NCI-H748 treated with DMSO at 0.1 percent for 48 hours (cell line): Measurements from ENCODE around the gene FOLH1.
"Not testable (repeated sequence)": the region's sequence is repeated elsewhere in the genome, so short reads cannot be mapped to it uniquely, and the experiment has no call there.

Experiments
- DNase-seq: peaks from one replicate; lab custom pipeline; 2025; lab: John Stamatoyannopoulos, UW

The FOLH1 gene

DNA sequence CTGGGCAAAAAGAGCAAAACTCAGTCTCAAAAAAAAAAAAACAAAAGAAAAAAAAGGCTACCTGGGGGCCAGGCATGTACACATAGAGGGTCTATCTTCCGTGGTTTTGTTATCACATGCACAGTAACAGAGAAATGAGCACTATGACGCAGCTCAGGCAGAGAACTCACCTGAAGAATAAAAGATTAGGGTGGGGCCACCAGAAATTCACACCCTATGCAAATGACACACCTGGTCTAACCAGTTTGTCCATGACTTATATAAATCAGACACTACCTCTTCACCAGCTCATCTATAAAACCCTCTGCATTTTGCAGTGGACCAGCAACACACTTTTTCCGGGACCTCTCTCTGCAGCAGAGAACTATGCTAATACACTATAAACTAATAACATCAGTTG lies 30.5 kb downstream of the FOLH1 start:
- peak; percentile 25 for DNase-seq

DNA sequence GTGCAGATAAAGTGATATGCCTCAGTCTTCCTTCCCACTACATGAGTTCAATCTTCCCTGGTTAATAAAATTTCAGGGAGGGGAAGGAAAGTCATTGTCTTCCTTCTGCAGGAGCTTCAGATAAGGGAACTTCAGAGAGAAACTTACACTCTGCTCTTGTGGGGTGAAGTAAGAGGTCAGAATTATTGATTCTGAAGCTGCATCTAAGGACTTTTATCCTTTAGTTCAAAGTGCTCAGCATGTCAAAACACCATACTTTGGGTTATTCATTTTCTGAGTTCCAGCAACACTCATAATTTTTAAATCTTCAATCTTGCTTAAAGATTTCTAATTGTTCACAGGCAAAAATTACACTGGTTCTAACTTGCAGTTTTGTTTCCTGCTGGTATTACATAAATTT lies 33.0 kb downstream of the FOLH1 start:
- not testable (repeated sequence) for DNase-seq

DNA sequence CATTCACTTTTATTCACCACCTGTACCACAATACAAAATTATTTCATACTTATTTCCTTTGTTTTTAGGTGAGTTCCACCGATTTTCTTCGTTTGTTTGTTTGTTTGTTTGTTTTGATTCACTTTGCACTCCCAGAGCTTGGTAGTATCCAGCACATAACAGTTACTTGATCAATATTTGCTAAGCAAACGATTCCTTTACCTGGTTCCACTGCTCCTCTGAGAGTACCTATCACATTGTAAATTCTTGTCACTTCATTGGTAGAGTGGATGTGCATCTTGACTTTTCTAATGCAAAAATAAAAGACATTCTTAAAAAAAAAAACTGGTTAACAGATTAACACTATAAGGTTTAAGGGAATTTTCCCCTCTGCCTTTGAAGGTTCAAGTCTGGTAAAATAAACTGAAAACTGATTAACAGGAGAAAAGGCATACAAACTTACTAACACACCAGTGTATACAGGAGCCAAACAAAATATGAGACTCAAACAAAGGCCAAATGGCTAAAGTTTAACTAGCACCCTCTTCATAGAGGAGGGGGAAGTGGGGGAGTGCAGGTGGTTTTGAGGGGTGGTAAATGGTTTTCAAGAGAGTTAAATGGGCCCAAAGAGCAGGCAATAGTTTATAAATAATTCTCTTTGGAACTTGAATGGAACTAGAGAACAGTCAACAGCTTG lies 33.6 kb downstream of the FOLH1 start:
- not testable (repeated sequence) for DNase-seq

DNA sequence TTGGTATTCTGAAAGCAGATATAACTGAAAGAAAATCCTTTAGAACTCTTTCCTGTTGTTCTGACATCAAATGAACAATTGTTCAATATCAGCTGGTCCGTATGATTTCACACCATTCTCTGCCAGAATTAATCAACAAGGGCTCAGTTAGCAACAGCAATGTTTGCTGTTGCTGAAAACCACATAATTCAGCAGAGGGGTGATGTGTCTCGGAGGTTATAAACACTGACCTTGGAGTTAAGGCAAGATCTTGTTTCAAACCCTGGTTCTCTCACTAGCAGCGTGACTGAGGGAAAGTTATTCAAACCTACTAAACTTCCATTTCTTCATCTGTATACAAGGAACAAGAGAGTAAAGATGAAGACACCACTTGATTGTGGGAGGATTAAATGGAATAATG lies 36.8 kb downstream of the FOLH1 start:
- not testable (repeated sequence) for DNase-seq

DNA sequence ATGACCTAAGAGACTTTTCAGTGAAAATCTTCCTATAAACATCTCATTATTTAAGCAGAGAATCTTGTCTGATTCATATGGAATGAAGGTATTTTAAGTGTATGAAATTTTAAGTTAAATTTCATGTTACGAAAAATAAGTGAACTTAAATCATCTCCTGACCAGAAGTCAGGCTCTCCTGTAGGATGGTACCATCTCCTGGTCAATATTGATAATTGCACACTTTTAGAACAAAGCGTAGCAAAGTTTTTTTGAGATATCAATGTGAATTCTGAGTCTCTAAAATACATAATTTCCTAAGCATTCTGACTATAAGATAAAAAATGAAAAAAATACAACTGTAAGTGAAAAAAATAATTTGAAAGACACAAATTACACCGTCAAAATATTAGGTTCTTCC lies 38.8 kb downstream of the FOLH1 start:
- DNase-seq, result not testable (repeated sequence)

DNA sequence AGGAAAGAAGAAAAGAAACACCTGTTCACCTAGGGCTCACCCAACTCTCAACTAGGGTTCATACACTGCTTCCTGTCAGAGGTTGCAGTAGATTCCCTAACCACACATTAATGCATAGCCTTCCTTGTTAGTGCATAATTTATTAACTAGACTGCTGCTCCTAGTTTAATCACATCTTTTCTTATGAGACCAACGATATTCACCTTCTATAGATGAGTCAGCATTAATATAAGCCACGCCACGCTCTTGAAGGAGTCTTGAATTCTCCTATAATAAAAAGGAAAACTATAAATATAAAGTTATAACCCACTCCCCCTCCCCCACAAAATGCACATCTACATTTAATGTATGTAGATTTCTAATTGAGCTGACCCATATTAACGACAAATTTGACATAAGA lies 39.4 kb downstream of the FOLH1 start:
- DNase-seq, result not testable (repeated sequence)

DNA sequence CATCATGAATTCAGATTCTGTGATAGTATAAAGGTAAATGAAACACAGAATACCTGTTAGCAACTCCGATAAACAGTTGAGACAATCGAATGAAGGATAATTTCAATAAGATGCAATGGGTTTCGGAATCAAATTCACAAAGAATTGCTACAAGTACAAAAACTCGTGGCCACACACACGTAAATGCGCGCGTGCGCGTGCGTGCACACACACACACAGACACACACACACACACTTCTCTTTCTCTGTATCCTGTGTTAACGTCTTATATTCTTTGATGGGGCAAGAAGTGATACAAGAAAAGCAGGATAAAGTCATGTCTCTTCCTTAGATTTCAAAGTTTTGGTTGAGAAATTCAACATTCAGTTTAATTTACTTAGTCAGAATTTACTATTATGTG lies 57.2 kb downstream of the FOLH1 start:
- DNase-seq, result no peak

DNA sequence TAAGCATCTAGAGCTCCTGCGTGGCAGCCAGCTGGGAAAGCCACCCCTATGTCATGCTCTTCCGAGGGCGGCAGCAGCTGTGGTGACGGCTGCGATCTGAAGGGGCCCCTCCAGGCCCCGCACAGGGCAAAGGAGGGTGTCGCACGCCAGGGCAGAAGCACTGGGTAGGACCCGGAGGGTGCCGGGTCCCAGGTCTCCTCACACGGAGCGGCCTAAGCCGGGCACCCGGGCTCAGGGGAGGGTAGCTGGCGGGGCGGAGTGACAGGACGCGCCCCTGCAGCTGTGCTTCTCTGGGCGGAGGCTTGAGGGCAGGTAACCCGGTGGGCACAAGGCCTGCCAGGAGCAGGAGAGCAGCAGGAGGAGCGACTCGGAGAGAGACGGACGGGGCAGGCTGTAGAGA lies 106.0 kb downstream of the FOLH1 start:
- DNase-seq, result not testable (repeated sequence)
